GM21529 (cell line): Measurements from ENCODE around the gene CD28.
"Not testable (repeated sequence)": the region's sequence is repeated elsewhere in the genome, so short reads cannot be mapped to it uniquely, and the experiment has no call there.

Source experiments
- ATAC-seq: cut with Tn5 transposase; IDR thresholded peaks from one replicate; pipeline ENCODE4 v1.9.1; 2021; ENCODE audit not compliant: unreplicated experiment

Gene CD28

GRCh38 chr2:203685789-203686420 lies 20.5 kb upstream of the CD28 start:
- ATAC-seq: no peak

DNA sequence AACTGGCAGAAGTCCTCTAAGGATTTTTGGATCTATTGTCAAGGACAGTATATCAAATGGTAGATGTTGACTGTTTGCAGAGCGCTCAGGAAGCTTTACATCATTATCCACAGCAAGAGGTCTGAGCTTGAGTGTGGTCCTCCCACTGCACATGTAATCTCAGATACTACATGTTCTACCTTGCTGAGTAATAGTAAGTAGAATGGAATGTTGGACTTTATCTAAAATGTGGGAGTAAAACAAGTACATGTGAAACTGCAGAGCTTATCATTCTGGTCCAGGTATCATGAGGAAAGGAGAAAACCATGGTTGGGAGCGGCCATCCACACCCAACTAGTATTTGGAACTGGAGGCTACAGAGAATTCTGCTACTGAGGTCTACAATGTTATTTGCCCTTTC lies 19.3 kb upstream of the CD28 start:
- ATAC-seq: no peak

GRCh38 chr2:203688798-203689197 lies 17.6 kb upstream of the CD28 start:
- peak; percentile 75 for ATAC-seq

DNA sequence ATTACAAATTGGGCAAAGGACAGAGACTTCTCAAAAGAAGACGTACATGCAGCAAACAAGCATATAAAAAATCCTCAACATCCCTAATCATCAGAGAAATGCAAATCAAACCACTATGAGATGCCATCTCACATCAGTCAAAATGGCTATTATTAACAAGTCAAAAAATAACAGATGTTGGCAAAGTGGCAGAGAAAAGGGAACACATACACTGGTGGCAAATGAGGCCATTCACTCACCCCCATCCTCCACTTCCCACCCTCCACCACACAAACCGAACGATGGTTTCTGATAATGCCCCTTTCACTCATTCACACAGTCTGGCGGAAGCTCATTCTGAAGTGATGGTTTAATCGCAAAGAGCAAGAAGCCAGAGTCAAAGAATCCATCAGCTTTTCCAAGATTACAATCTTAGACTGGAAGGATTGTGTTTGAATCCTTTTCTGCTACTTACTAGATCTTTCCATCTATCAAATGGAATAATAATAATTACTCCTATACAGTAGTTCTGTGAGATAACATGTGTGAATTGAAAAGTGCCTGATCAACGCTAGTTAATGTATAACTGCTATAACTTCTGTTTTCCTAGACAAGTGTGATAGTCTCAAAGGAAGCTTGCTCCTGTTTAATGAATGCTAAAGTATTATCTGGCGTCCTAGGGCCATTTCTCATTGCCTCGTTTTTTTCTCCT lies 16.9 kb upstream of the CD28 start:
- peak; percentile 53 for ATAC-seq

DNA sequence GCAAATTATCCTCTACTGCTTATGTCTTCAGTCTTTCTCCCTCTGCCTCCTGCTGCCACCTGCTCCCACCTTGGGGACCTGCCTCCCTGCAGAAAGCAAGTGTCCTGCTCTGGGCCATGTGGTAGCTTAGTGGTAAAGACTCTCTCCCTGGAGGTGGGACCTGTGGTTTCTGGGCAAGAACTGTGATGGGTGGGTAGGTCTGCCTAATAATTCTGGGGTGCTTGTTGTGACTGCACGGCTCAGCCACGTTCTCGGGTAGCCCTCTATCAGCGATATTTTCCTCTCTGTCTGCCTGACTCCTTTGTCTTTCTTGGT lies 16.4 kb upstream of the CD28 start:
- ATAC-seq: peak; percentile 26

- ATAC-seq: no peak
Observed at GRCh38 chr2:203690441-203691047, 15.9 kb upstream of the CD28 start.

- no peak for ATAC-seq
Observed at GRCh38 chr2:203691149-203691548, 15.3 kb upstream of the CD28 start.

DNA sequence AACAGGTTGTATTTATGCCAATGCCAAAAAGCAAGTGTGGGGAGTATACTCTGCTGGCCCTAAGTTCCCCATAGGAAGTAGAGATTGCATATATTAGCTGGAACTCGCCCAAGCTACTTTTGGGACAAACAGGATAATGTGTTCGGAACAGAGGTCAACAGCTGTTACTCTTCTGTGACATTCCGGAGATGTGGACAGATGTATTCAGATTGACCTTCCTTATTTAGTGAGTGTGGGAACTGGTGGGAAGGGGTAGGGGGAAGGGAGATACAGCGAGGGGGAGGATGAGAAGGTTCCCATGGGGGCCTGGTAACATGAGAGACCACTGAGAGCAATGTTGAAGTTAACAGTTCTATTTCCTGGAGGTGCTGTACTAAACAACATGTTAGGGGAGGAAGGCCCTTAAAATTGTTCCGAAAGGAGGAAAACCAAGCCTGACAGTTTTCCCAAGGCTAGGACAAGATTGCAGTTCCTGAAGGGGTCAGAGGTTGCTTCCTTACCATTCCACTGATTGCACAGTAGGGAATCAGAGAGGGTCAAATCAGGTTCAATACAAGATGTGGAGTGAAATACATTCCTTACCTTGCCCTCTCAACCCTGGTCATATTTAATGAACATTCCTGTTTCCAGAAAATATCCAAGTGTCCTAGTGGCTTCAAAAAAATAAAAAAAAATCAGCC lies 14.3 kb upstream of the CD28 start:
- no peak for ATAC-seq

DNA sequence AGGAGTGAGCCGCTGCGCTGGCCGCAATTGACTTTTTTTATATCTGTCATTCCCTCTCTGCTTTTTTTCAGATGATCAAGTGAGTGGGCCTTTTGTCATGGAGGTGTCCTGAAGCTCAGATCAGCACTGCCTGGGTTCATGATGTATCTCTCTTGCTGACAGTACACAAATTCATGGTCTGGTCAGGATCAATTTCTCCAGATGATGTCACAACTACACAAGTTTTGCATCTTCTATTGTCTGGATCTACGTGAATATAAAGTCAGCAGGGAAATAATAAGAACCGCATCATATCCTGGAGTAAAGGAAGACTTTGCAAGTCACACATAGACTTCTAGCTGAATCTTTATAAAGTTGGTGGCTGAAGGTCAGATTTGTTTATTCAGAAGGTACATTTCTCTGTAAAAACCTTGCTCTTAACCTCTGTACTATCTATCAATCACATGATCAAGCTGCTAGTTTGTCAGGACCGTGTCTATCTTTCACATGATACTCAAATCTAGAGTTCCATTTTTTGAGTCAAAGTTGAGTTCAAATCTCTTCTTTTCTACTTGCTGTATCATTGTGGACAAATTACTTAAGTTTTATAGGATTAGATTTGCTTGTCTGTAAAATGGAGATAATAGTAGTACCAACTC lies 13.1 kb upstream of the CD28 start:
- ATAC-seq: no peak

- ATAC-seq: no peak
Observed at GRCh38 chr2:203694191-203694590, 12.2 kb upstream of the CD28 start.

DNA sequence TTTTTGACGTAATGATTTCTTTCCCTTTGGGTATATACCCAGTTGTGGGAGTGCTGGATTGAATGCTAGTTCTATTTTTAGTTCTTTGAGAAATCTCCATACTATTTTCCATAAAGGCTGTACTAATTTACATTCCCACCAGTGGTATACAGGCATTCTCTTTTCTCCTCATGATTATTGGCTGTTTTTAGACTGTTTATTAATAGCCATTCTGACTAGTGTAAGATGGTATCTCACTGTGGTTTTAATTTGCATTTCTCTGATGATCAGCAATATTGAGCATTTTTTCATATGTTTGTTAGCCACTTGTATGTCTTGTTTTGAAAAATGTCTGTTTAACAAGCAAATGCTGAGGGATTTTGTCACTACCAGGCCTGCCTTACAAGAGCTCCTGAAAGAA lies 9.2 kb upstream of the CD28 start:
- no peak for ATAC-seq

- not testable (repeated sequence) for ATAC-seq
Observed at GRCh38 chr2:203697763-203698162, 8.7 kb upstream of the CD28 start.

DNA sequence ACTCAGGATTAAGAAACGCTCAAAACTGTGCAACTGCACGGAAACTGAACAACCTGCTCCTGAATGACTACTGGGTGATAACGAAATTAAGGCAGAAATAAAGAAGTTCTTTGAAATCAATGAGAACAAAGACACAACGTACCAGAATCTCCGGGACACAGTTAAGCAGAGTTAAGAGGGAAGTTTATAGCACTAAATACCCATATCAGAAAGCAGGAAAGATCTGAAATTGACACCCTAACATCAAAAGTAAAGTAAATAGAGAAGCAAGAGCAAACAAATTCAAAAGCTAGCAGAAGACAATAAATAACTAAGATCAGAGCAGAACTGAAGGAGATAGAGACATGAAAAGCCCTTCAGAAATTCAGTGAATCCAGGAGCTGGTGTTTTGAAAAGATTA lies 8.0 kb upstream of the CD28 start:
- ATAC-seq: not testable (repeated sequence)

- ATAC-seq: no peak
Observed at GRCh38 chr2:203704430-203704829, 2.0 kb upstream of the CD28 start.

DNA sequence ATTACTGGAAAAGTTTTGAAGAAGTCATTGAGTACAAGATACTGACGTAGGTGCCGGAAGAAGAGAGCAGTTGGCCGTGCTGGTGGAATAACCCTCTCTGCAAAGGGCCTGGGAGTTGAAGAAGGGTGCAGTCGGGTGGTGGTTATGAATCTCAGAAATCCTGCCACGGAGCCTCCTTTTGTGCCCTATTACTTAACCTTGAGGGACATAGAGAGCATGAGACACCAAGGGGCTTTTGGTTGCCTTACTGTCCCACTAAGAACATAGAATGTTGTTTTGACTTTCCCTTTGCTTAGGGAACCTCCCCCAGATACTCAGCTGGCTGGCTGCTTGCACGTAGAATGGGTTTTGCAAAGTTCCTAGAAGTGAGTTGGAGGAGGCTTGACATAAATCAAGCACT lies 1.3 kb upstream of the CD28 start:
- no peak for ATAC-seq

GRCh38 chr2:203707530-203707929 lies 1.1 kb downstream of the CD28 start:
- no peak for ATAC-seq

DNA sequence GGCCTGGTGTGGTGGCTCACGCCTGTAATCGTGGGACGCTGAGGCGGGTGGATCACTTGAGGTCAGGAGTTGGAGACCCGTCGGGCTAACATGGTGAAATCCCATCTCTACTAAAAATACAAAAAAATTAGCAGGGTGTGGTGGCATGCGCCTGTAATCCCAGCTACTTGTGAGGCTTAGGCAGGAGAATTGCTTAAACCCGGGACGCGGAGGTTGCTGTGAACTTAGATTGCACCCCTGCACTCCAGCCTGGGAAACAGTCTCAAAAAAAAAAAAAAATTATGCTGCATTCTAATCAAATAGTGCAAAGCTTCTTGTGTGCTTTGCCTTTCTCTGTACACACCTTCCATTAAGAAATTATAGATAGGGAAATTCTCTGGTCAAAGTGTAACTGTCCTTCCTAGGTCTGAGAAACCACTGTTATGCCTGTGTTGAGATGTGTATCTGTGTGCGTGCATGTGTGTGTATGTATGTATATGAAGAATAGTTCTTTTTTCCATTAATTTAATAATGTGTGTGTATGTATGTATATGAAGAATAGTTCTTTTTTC lies 2.5 kb downstream of the CD28 start:
- ATAC-seq: no peak

GRCh38 chr2:203709416-203710040 lies 3.1 kb downstream of the CD28 start:
- no peak for ATAC-seq

GRCh38 chr2:203710226-203710625 lies 3.8 kb downstream of the CD28 start:
- ATAC-seq: no peak

DNA sequence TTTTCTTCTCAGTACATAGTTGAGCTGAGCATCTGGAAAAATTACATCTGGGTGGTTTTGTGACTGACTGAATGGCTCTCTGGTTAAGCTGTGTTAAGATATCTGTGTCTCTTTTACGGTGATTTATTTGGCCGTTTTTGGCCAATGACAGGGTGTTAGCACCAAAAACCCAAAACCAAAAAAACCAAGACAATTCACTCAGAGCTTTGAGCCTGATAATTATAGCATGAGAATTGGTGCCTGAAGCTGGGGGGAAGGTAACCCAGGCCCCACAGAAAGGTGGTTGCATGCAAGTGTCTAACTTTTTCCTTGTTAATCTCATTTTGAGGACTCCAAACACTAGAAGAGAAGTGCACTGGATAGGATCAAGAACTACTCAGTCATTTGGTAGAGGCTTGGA lies 4.5 kb downstream of the CD28 start:
- no peak for ATAC-seq

- no peak for ATAC-seq
Observed at GRCh38 chr2:203711399-203711798, 5.0 kb downstream of the CD28 start.
